Tibial nerve (tissue), 4 donors: ENCODE data around the gene IFI27L1. TPM values are rescaled to one million over a fixed set of nuclear protein-coding genes. Genes with fewer than 3 reads are reported as not detected.
A peak's percentile ranks its signal among the peaks of the same experiment; 100 is the strongest.
"Not testable (repeated sequence)": the region's sequence is repeated elsewhere in the genome, so short reads cannot be mapped to it uniquely, and the experiment has no call there.

Experiments
- DNase-seq, 2 donors: peaks; one replicate each; pipeline ENCODE4 v3.0.0-alpha.2; 2019; ENCODE audit warnings: low spot score in 2 of 2
- H3K27ac ChIP-seq, 4 donors: fragments of 200-600 bp; sonication (generic) in 3 of 4; one replicate each; pipeline ENCODE4 v1.5.1; 2017 to 2019; ENCODE audit warnings: mild to moderate bottlenecking in 1 of 4
- H3K27me3 ChIP-seq, 2 donors: fragments of 200-600 bp; sonication (generic) in 1 of 2; one replicate each; pipeline versions ENCODE4 v1.5.1 to v1.6.0; 2017 to 2019
- H3K36me3 ChIP-seq, 3 donors: fragments of 200-600 bp; sonication (generic); one replicate each; pipeline ENCODE4 v1.5.1; 2018 to 2019
- H3K4me1 ChIP-seq, 4 donors: fragments of 200-600 bp; sonication (generic) in 3 of 4; one replicate each; pipeline ENCODE4 v1.5.1; 2017 to 2019
- H3K4me3 ChIP-seq, 4 donors: fragments of 200-600 bp; sonication (generic) in 3 of 4; one replicate each; pipeline ENCODE4 v1.5.1; 2017 to 2019; ENCODE audit warnings: mild to moderate bottlenecking in 1 of 4, moderate library complexity in 1 of 4
- H3K9me3 ChIP-seq, 4 donors: fragments of 200-600 bp; sonication (generic) in 3 of 4; one replicate each; pipeline ENCODE4 v1.5.1; 2017 to 2019
- CTCF ChIP-seq, 5 experiments: fragments of 200-600 bp in 3 of 5; fragments of 450-650 bp in 2 of 5; sonication (generic) in 3 of 5; IDR thresholded peaks; one replicate each; pipeline ENCODE4 v1.5.1; 2016 to 2019; ENCODE audit warnings: antibody characterized with exemption in 5 of 5, mild to moderate bottlenecking in 3 of 5, moderate library complexity in 2 of 5
- EP300 ChIP-seq, 2 donors: sonication (generic); formaldehyde crosslinking; IDR thresholded peaks; one replicate each; pipeline ENCODE4 v1.6.1; 2017; ENCODE audit warnings: antibody characterized with exemption in 2 of 2, mild to moderate bottlenecking in 1 of 2
- POLR2A ChIP-seq, 2 donors: fragments of 450-650 bp; IDR thresholded peaks; one replicate each; pipeline ENCODE4 v1.6.1; 2017; ENCODE audit warnings: antibody characterized with exemption in 2 of 2, mild to moderate bottlenecking in 2 of 2, moderate library complexity in 2 of 2
- WGBS, 2 donors: methylation state at CpG; one replicate each; pipeline ENCODE4 v1.1.5; 2018; 5-methylcytosine and 5-hydroxymethylcytosine counted together
- total RNA-seq, 4 donors: library from RNA; depleted of rRNA; stranded (reverse); fragments of >200 nt; gene quantifications; one replicate each; pipeline ENCODE4 v1.1.0, GENCODE V29; 2016

Gene IFI27L1
- total RNA-seq, 4 donors from 2014 or later: 2.7 to 14.6 (median 7.2) TPM

GRCh38 chr14:94066089-94066676 is 14.9 kb upstream of the IFI27L1 start:
- no peak overlapping the region for H3K27ac ChIP-seq
- peaks cover 0 to 38% (median 4%) of the 10 kb centered on the region in 3 donors for H3K36me3 ChIP-seq
- 85 to 86% methylated on average over 8 of the region's 8 CpGs for WGBS, 2 donors
- no peaks in the 10 kb centered on the region for H3K27me3 ChIP-seq
- no peak overlapping the region for H3K4me3 ChIP-seq
- no peak for DNase-seq
- no peak for TF ChIP-seq POLR2A (IDR thresholded peaks at IDR 0.05)
- no peak for TF ChIP-seq CTCF (IDR thresholded peaks at IDR 0.05)
- TF ChIP-seq EP300 (IDR thresholded peaks at IDR 0.05): no peak
- peaks cover 0 to 47% (median 7%) of the 10 kb centered on the region in 4 donors for H3K4me1 ChIP-seq
- H3K9me3 ChIP-seq: peaks cover 0 to 22% (median 8%) of the 10 kb centered on the region in 4 donors

- peaks cover 0 to 51% (median 14%) of the 10 kb centered on the region in 4 donors for H3K9me3 ChIP-seq
- not testable (repeated sequence) for DNase-seq, H3K27ac ChIP-seq, H3K4me3 ChIP-seq, H3K27me3 ChIP-seq
- peaks cover 0 to 22% (median 8%) of the 10 kb centered on the region in 4 donors for H3K4me1 ChIP-seq
- H3K36me3 ChIP-seq: peaks cover 0 to 42% (median 0%) of the 10 kb centered on the region in 3 donors
- WGBS, 2 donors: 94 to 95% methylated on average over 3 of the region's 3 CpGs
These were observed 9.0 kb upstream of the IFI27L1 start for GRCh38 chr14:94072076-94072475.

GRCh38 chr14:94074534-94074933 is 6.6 kb upstream of the IFI27L1 start:
- Histone ChIP-seq H3K36me3 (peaks cover 0 to 55% (median 0%) of the 10 kb centered on the region in 3 donors), H3K27me3 (no peaks in the 10 kb centered on the region), H3K27ac (no peak overlapping the region), H3K9me3 (peaks cover 0 to 36% (median 9%) of the 10 kb centered on the region in 4 donors), H3K4me3 (no peak overlapping the region), H3K4me1 (peaks cover 0 to 45% (median 31%) of the 10 kb centered on the region in 4 donors)
- 94 to 95% methylated on average over 3 of the region's 3 CpGs for WGBS, 2 donors
- no peak for DNase-seq
- TF ChIP-seq EP300 (IDR thresholded peaks at IDR 0.05) (no peak), POLR2A (IDR thresholded peaks at IDR 0.05) (no peak)

- Histone ChIP-seq H3K27ac (no peak overlapping the region), H3K27me3 (no peaks in the 10 kb centered on the region), H3K36me3 (peaks cover 0 to 55% (median 0%) of the 10 kb centered on the region in 3 donors), H3K4me3 (no peak overlapping the region), H3K9me3 (peaks cover 0 to 31% (median 7%) of the 10 kb centered on the region in 4 donors), H3K4me1 (peaks cover 0 to 49% (median 32%) of the 10 kb centered on the region in 4 donors)
- 97 to 98% methylated on average over 2 of the region's 2 CpGs for WGBS, 2 donors
- no peak for DNase-seq
- no peak for TF ChIP-seq EP300 (IDR thresholded peaks at IDR 0.05)
- no peak for TF ChIP-seq POLR2A (IDR thresholded peaks at IDR 0.05)
- TF ChIP-seq CTCF (IDR thresholded peaks at IDR 0.05): no peak
These were observed 6.1 kb upstream of the IFI27L1 start for GRCh38 chr14:94075008-94075407.

- H3K27me3 ChIP-seq: no peaks in the 10 kb centered on the region
- H3K27ac ChIP-seq: no peak overlapping the region
- H3K9me3 ChIP-seq: peaks cover 0 to 27% (median 7%) of the 10 kb centered on the region in 4 donors
- peaks cover 0 to 45% (median 0%) of the 10 kb centered on the region in 3 donors for H3K36me3 ChIP-seq
- TF ChIP-seq CTCF (IDR thresholded peaks at IDR 0.05) (no peak), POLR2A (IDR thresholded peaks at IDR 0.05) (no peak), EP300 (IDR thresholded peaks at IDR 0.05) (no peak)
- 85 to 86% methylated on average over 7 of the region's 7 CpGs for WGBS, 2 donors
- H3K4me1 ChIP-seq: peaks cover 0 to 58% (median 36%) of the 10 kb centered on the region in 4 donors
- DNase-seq: no peak
- peak overlapping the region in 2 of 4 donors; percentile 16 to 88 for H3K4me3 ChIP-seq
These were observed 3.8 kb upstream of the IFI27L1 start for GRCh38 chr14:94077111-94077821.

- peaks cover 0 to 42% (median 0%) of the 10 kb centered on the region in 3 donors for H3K36me3 ChIP-seq
- no peak for DNase-seq
- WGBS, 2 donors: 83 to 92% methylated on average over 5 of the region's 5 CpGs
- no peaks in the 10 kb centered on the region for H3K27me3 ChIP-seq
- H3K4me3 ChIP-seq: peak overlapping the region in 3 of 4 donors; percentile 14 to 88 (median 16)
- H3K4me1 ChIP-seq: peaks cover 0 to 60% (median 36%) of the 10 kb centered on the region in 4 donors
- peaks cover 0 to 27% (median 7%) of the 10 kb centered on the region in 4 donors for H3K9me3 ChIP-seq
- TF ChIP-seq POLR2A (IDR thresholded peaks at IDR 0.05) (no peak), EP300 (IDR thresholded peaks at IDR 0.05) (no peak), CTCF (IDR thresholded peaks at IDR 0.05) (no peak)
- H3K27ac ChIP-seq: no peak overlapping the region
These were observed 3.3 kb upstream of the IFI27L1 start for GRCh38 chr14:94077823-94078222.
